A549 (cell line): ENCODE results near the gene SLC26A9.

Experiments
- PHF8 ChIP-seq: fragments of 200-600 bp; sonication (generic); IDR thresholded peaks from 2 replicates; pipeline ENCODE4 v1.6.1; 2016; ENCODE audit warnings: low read depth, mild to moderate bottlenecking, antibody characterized with exemption, moderate library complexity, borderline replicate concordance
- POLR2A ChIP-seq: IDR thresholded peaks from 2 replicates; pipeline ENCODE4 v1.6.1; 2012; ENCODE audit warnings: mild to moderate bottlenecking, low read length
- SMC3 ChIP-seq: fragments of >200 bp; sonication (Bioruptor Twin); formaldehyde crosslinking; IDR thresholded peaks from 3 replicates; pipeline ENCODE4 v1.6.1; 2018; ENCODE audit warnings: inconsistent platforms
- TF ChIP-seq, protein P1 (sequence below): fragments of 200-600 bp; sonication (generic); IDR thresholded peaks from 2 replicates; pipeline ENCODE4 v1.6.1; 2016; ENCODE audit warnings: antibody characterized with exemption, mild to moderate bottlenecking, moderate library complexity
- TF ChIP-seq, protein P2 (sequence below): fragments of 250-450 bp; sonication (Bioruptor Pico); IDR thresholded peaks from 2 replicates; pipeline ENCODE4 v1.5.0; 2021; ENCODE audit warnings: mild to moderate bottlenecking, moderate library complexity, borderline replicate concordance
- TF ChIP-seq, protein P3 (sequence below): fragments of >200 bp; sonication (Bioruptor Twin); formaldehyde crosslinking; IDR thresholded peaks from 3 replicates; pipeline ENCODE4 v1.5.1; 2016

DNA sequence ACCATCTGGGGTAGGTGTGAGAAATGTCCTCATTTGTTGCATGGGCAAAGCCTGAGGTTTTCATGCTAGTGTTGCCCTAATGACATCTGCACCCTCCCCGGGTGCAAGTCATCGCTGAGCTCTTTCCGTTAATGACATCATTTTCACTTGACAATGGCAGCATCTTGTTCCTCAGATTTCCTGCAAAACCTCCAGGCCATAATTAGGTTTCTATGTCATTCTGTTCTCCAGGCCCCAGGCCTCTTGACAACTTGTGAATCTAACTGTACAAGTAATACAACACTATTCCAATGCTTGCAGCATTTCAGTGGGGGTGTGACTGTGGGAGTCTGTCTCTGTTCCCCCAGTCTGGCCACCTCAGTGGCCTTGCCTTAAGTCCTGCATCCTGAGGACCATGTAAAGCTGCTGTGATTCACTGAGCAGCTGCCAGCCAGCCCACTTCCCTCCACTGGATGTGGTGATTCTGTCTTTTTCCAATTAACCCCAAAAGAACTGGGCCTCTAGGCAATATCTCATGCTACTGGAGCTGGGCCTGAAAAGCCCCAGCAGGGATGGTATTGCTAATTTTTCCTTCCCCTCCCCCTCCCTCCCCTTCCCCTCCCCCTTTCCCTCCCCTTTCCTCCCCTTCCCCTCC is 37.1 kb upstream of the SLC26A9 start:
- TF ChIP-seq, protein P1, sequence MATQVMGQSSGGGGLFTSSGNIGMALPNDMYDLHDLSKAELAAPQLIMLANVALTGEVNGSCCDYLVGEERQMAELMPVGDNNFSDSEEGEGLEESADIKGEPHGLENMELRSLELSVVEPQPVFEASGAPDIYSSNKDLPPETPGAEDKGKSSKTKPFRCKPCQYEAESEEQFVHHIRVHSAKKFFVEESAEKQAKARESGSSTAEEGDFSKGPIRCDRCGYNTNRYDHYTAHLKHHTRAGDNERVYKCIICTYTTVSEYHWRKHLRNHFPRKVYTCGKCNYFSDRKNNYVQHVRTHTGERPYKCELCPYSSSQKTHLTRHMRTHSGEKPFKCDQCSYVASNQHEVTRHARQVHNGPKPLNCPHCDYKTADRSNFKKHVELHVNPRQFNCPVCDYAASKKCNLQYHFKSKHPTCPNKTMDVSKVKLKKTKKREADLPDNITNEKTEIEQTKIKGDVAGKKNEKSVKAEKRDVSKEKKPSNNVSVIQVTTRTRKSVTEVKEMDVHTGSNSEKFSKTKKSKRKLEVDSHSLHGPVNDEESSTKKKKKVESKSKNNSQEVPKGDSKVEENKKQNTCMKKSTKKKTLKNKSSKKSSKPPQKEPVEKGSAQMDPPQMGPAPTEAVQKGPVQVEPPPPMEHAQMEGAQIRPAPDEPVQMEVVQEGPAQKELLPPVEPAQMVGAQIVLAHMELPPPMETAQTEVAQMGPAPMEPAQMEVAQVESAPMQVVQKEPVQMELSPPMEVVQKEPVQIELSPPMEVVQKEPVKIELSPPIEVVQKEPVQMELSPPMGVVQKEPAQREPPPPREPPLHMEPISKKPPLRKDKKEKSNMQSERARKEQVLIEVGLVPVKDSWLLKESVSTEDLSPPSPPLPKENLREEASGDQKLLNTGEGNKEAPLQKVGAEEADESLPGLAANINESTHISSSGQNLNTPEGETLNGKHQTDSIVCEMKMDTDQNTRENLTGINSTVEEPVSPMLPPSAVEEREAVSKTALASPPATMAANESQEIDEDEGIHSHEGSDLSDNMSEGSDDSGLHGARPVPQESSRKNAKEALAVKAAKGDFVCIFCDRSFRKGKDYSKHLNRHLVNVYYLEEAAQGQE: no peak
- TF ChIP-seq, protein P2, sequence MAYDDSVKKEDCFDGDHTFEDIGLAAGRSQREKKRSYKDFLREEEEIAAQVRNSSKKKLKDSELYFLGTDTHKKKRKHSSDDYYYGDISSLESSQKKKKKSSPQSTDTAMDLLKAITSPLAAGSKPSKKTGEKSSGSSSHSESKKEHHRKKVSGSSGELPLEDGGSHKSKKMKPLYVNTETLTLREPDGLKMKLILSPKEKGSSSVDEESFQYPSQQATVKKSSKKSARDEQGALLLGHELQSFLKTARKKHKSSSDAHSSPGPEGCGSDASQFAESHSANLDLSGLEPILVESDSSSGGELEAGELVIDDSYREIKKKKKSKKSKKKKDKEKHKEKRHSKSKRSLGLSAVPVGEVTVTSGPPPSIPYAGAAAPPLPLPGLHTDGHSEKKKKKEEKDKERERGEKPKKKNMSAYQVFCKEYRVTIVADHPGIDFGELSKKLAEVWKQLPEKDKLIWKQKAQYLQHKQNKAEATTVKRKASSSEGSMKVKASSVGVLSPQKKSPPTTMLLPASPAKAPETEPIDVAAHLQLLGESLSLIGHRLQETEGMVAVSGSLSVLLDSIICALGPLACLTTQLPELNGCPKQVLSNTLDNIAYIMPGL (CRISPR knock-in tag): no peak
- TF ChIP-seq, protein P3, sequence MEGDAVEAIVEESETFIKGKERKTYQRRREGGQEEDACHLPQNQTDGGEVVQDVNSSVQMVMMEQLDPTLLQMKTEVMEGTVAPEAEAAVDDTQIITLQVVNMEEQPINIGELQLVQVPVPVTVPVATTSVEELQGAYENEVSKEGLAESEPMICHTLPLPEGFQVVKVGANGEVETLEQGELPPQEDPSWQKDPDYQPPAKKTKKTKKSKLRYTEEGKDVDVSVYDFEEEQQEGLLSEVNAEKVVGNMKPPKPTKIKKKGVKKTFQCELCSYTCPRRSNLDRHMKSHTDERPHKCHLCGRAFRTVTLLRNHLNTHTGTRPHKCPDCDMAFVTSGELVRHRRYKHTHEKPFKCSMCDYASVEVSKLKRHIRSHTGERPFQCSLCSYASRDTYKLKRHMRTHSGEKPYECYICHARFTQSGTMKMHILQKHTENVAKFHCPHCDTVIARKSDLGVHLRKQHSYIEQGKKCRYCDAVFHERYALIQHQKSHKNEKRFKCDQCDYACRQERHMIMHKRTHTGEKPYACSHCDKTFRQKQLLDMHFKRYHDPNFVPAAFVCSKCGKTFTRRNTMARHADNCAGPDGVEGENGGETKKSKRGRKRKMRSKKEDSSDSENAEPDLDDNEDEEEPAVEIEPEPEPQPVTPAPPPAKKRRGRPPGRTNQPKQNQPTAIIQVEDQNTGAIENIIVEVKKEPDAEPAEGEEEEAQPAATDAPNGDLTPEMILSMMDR: no peak
- TF ChIP-seq PHF8 (no peak), POLR2A (no peak), SMC3 (no peak)
